Breast epithelium (tissue), 3 donors: ENCODE data around the gene BRD4.

ENCODE experiments used
- POLR2AphosphoS5 ChIP-seq, 3 donors: sonication (generic); formaldehyde crosslinking; IDR thresholded peaks; one replicate each; pipeline ENCODE4 v1.6.1; 2017; ENCODE audit warnings: antibody characterized with exemption in 3 of 3
- TF ChIP-seq, protein P1 (sequence below), 3 donors: fragments of 450-650 bp; IDR thresholded peaks; one replicate each; pipeline ENCODE4 v1.5.1; 2016 to 2017; ENCODE audit warnings: antibody characterized with exemption in 3 of 3, mild to moderate bottlenecking in 3 of 3, moderate library complexity in 3 of 3

DNA sequence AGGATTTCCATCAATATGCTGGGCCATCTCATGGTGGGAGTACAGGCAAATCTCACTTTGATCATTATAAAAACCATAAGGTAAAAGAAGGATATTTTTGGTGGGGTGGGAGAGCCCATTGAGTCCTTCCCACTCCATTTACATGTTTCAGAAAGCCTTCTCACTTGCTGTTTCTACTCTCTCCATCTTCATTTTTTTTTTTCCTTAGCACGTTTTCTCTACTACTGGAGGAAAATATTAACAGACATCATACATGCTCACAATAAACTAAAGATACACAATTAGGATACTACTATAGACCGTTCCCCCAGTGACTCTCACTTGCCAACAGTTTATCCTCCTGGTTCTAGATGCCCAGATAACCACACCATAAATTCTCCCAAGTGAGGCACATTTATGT lies 49.1 kb upstream of the BRD4 start:
- TF ChIP-seq, protein P1, sequence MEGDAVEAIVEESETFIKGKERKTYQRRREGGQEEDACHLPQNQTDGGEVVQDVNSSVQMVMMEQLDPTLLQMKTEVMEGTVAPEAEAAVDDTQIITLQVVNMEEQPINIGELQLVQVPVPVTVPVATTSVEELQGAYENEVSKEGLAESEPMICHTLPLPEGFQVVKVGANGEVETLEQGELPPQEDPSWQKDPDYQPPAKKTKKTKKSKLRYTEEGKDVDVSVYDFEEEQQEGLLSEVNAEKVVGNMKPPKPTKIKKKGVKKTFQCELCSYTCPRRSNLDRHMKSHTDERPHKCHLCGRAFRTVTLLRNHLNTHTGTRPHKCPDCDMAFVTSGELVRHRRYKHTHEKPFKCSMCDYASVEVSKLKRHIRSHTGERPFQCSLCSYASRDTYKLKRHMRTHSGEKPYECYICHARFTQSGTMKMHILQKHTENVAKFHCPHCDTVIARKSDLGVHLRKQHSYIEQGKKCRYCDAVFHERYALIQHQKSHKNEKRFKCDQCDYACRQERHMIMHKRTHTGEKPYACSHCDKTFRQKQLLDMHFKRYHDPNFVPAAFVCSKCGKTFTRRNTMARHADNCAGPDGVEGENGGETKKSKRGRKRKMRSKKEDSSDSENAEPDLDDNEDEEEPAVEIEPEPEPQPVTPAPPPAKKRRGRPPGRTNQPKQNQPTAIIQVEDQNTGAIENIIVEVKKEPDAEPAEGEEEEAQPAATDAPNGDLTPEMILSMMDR (IDR thresholded peaks at IDR 0.05): no peak
- no peak for TF ChIP-seq POLR2AphosphoS5 (IDR thresholded peaks at IDR 0.05)
